Fibroblast of pulmonary artery (primary cell): ENCODE measurements around the gene DVL3.

Experiments used
- DNase-seq: peaks from one replicate; pipeline ENCODE4 v3.0.0-alpha.2; 2010; ENCODE audit warnings: low read depth
- H3K4me3 ChIP-seq: replicated peaks from 2 replicates; pipeline ENCODE4 v1.5.1; 2011; ENCODE audit warnings: low read depth, mild to moderate bottlenecking, control low read depth, low read length, moderate library complexity
- CTCF ChIP-seq: IDR thresholded peaks from 2 replicates; pipeline ENCODE4 v1.5.1; 2011; ENCODE audit warnings: mild to moderate bottlenecking, control low read depth, low read length, inconsistent platforms; ENCODE audit errors: missing control alignments

Gene DVL3

DNA sequence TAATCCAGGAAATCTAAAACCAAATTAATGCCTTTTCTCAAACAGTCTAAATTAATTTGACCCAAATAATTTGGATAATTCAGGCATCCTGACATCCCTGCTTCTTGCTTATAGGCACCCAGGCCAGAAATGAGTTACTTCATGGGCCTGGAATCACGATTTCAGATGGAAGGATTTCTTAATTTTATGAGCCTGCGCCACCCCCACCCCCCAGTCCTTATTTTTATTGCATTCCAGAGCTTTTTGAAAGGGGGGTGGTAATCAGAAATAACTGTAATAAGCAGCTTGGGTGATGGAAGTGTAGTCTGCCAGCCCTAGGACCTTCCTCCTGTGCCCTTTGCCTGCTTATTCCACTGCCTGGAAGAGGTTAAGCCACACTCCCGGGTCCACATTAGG is 20.8 kb downstream of the DVL3 start:
- DNase-seq: no peak
- no peak for TF ChIP-seq CTCF
- H3K4me3 ChIP-seq: peak overlapping the region; percentile 77

- peak overlapping the region; percentile 77 for H3K4me3 ChIP-seq
- no peak for TF ChIP-seq CTCF
- peak; percentile 94 for DNase-seq
These were observed 21.5 kb downstream of the DVL3 start for GRCh38 chr3:184176377-184177330.

GRCh38 chr3:184177331-184177731 is 22.2 kb downstream of the DVL3 start:
- TF ChIP-seq CTCF: no peak
- peak; percentile 64 for DNase-seq
- H3K4me3 ChIP-seq: peak overlapping the region; percentile 77

GRCh38 chr3:184177767-184178306 is 22.7 kb downstream of the DVL3 start:
- no peak for DNase-seq
- H3K4me3 ChIP-seq: peak overlapping the region; percentile 77
- no peak for TF ChIP-seq CTCF

DNA sequence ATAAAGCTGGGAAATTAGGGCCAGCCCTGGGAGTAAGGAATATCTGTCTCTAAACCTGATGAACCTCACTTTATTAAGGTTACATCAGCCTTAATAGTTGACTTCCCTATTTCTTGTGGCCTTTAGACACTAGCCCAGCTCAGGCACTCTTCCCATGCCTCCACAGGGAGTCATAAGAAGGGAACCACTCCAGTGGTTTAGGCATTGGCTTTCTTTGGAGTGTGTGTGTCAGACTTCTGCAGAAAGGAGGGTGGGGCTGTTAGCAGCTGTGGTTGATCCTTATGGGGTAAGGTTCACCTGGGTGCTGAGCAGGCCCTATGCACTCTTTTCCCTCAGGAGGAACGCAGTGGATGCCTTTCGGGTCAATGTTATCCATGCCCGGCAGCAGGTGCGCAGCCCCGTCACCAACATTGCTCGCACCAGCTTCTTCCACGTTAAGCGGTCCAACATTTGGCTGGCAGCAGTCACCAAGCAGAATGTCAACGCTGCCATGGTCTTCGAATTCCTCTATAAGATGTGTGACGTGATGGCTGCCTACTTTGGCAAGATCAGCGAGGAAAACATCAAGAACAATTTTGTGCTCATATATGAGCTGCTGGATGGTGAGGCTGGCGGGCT is 23.5 kb downstream of the DVL3 start:
- TF ChIP-seq CTCF: no peak
- DNase-seq: no peak

DNA sequence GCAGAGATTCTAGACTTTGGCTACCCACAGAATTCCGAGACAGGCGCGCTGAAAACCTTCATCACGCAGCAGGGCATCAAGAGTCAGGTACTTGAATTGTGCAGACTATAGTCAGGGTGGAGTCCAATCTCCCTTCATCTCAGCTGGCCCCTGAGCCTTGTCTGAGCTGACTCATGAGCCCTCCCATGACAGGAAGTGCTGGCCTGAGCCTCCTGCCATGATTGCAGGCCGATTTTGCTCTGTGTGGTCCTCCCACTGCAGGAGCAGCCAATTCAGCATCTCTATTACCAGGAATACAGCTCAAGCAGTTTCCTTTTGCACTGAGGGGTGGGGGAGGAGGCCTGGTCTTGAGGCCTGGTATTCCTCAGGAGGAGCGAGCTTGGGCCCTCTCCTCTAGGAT is 25.0 kb downstream of the DVL3 start:
- DNase-seq: peak; percentile 85
- TF ChIP-seq CTCF: no peak
- no peak overlapping the region for H3K4me3 ChIP-seq

More for the DNA sequence above, 23.5 kb downstream of the DVL3 start:
- no peak overlapping the region for H3K4me3 ChIP-seq
